ENCODE results near the gene LRRK1.

DNA sequence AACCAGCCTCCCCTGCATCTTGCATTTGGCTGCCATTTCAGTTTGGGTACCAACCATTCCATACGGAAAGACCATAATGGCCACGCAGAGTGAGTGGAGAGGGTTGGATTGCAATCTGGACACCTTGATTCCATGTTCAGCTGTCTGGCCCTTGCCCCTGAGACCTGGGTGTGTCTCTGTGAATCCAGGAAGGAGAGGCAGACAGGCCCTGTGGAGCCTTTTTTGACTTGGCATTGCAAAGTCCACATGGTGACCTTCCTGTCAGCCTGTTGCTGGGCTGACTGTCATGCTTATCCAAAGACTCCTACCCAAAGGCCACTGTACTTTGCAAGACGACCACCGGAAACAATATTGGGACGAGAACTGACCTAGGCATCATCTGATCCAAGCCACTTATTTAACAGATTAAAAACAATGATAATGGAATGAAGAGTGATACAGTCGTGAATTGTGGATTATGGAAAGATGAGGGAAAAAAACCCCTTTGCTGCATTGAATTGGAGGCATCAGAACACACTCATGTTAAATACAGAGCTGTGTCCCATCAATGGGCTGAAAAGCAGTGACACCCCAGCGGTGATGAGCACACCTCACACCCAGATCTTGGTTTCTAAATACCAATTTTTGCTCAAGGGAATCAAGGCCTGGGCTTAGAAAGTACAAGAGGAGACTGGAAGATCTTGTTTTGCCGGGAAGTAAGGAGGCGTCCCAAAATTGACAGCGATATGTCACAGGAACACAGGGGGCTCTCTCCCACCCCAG lies 86.0 kb downstream of the LRRK1 start:
- TF ChIP-seq, protein P1, sequence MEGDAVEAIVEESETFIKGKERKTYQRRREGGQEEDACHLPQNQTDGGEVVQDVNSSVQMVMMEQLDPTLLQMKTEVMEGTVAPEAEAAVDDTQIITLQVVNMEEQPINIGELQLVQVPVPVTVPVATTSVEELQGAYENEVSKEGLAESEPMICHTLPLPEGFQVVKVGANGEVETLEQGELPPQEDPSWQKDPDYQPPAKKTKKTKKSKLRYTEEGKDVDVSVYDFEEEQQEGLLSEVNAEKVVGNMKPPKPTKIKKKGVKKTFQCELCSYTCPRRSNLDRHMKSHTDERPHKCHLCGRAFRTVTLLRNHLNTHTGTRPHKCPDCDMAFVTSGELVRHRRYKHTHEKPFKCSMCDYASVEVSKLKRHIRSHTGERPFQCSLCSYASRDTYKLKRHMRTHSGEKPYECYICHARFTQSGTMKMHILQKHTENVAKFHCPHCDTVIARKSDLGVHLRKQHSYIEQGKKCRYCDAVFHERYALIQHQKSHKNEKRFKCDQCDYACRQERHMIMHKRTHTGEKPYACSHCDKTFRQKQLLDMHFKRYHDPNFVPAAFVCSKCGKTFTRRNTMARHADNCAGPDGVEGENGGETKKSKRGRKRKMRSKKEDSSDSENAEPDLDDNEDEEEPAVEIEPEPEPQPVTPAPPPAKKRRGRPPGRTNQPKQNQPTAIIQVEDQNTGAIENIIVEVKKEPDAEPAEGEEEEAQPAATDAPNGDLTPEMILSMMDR (IDR thresholded peaks at IDR 0.05), result no peak
- TF ChIP-seq POLR2A (IDR thresholded peaks at IDR 0.05), result no peak

Data from transverse colon (tissue), 3 donors.